B cell (primary cell): ENCODE data around the gene AK8. TPM values are rescaled to one million over a fixed set of nuclear protein-coding genes. Genes with fewer than 3 reads are reported as not detected.

Experiments
- ATAC-seq: fragments of 200-7000 bp; cut with Tn5 transposase; one replicate; pipeline ENCODE4 v1.10.0; 2021; ENCODE audit warnings: low read depth, mild to moderate bottlenecking, moderate number of reproducible peaks, moderate library complexity
- CTCF ChIA-PET: fragments of 350-600 bp; sonication (Branson Sonifier 250); formaldehyde crosslinking; loops from one replicate; lab custom pipeline; 2021; ENCODE audit warnings: antibody characterized with exemption, inconsistent platforms; lab: Charles Lee
- POLR2A ChIA-PET: fragments of 350-600 bp; sonication (Branson Sonifier 250); formaldehyde crosslinking; loops from one replicate; lab custom pipeline; 2021; ENCODE audit warnings: antibody characterized with exemption; lab: Charles Lee
- DNase-seq: peaks from one replicate; pipeline ENCODE4 v3.0.0; 2013
- H2AFZ ChIP-seq: 2 replicates; pipeline ENCODE4 v1.6.1; 2012; ENCODE audit warnings: mild to moderate bottlenecking, low read depth, low read length; ENCODE audit not compliant: insufficient read depth, poor library complexity, severe bottlenecking
- H3K27ac ChIP-seq, 2 donors: 1 replicate in 1 of 2; 2 replicates in 1 of 2; pipeline ENCODE4 v1.5.1; 2012 to 2013; ENCODE audit warnings: low read length in 2 of 2, mild to moderate bottlenecking in 2 of 2, moderate library complexity in 1 of 2
- H3K27me3 ChIP-seq, 4 experiments: fragments of 200-600 bp in 1 of 4; sonication (generic) in 1 of 4; replicated peaks in 1 of 4; 1 replicate in 2 of 4; 2 replicates in 2 of 4; pipeline versions ENCODE4 v1.6.1 to v1.7.0; 2013 to 2016; ENCODE audit warnings: low read length in 3 of 4, mild to moderate bottlenecking in 2 of 4, mixed read lengths in 1 of 4, moderate library complexity in 1 of 4; ENCODE audit not compliant: insufficient read depth in 4 of 4, control insufficient read depth in 3 of 4; ENCODE audit errors: control extremely low read depth in 1 of 4
- H3K36me3 ChIP-seq, 2 experiments: replicated peaks in 1 of 2; 1 replicate in 1 of 2; 2 replicates in 1 of 2; pipeline versions ENCODE4 v1.6.1 to v1.7.1; 2013; ENCODE audit warnings: low read length in 1 of 2; ENCODE audit not compliant: insufficient read depth in 2 of 2, control insufficient read depth in 1 of 2; ENCODE audit errors: control extremely low read depth in 1 of 2, extremely low read depth in 1 of 2
- H3K4me1 ChIP-seq, 2 donors: fragments of 200-600 bp in 1 of 2; sonication (generic) in 1 of 2; 1 replicate in 1 of 2; 2 replicates in 1 of 2; pipeline versions ENCODE4 v1.5.1 to v1.6.1; 2013 to 2017; ENCODE audit warnings: low read length in 2 of 2; ENCODE audit not compliant: control insufficient read depth in 2 of 2, insufficient read depth in 2 of 2
- H3K4me2 ChIP-seq: replicated peaks from 2 replicates; pipeline ENCODE3; 2012; ENCODE audit warnings: mild to moderate bottlenecking, low read depth, low read length; ENCODE audit not compliant: poor library complexity, severe bottlenecking
- H3K4me3 ChIP-seq, 5 experiments: fragments of 200-600 bp in 1 of 5; sonication (generic) in 1 of 5; 1 replicate in 3 of 5; 2 replicates in 2 of 5; pipeline versions ENCODE4 v1.5.1 to v1.7.0; 2011 to 2016; ENCODE audit warnings: low read length in 4 of 5, mild to moderate bottlenecking in 4 of 5, low read depth in 2 of 5, control low read depth in 1 of 5, moderate library complexity in 1 of 5; ENCODE audit not compliant: insufficient read depth in 1 of 5; ENCODE audit errors: control extremely low read depth in 1 of 5, extremely low read depth in 1 of 5
- H3K79me2 ChIP-seq: fragments of 200-600 bp; sonication (generic); one replicate; pipeline ENCODE4 v1.6.0; 2016; ENCODE audit warnings: low read length; ENCODE audit not compliant: control insufficient read depth, insufficient read depth
- H3K9ac ChIP-seq: fragments of 200-600 bp; sonication (generic); 2 replicates; pipeline ENCODE4 v1.6.1; 2017; ENCODE audit warnings: mild to moderate bottlenecking, low read length, moderate library complexity
- H3K9me3 ChIP-seq, 3 donors: one replicate each; pipeline versions ENCODE4 v1.6.1 to v1.7.1; 2013; ENCODE audit warnings: low read length in 2 of 3; ENCODE audit not compliant: control insufficient read depth in 2 of 3, insufficient read depth in 1 of 3; ENCODE audit errors: control extremely low read depth in 1 of 3
- H4K20me1 ChIP-seq: 2 replicates; pipeline ENCODE4 v1.6.0; 2012; ENCODE audit warnings: mild to moderate bottlenecking, low read length; ENCODE audit not compliant: insufficient read depth, control insufficient read depth, poor library complexity, severe bottlenecking
- H3K27ac Mint-ChIP-seq: one replicate; pipeline ENCODE4 v1.8.0; 2021; ENCODE audit warnings: mixed read lengths
- H3K27me3 Mint-ChIP-seq: one replicate; pipeline ENCODE4 v1.8.0; 2021; ENCODE audit warnings: mixed read lengths
- H3K4me1 Mint-ChIP-seq: one replicate; pipeline ENCODE4 v1.8.0; 2021; ENCODE audit warnings: mixed read lengths
- H3K4me3 Mint-ChIP-seq: one replicate; pipeline ENCODE4 v1.8.0; 2021; ENCODE audit warnings: mixed read lengths
- H3K9me3 Mint-ChIP-seq: one replicate; pipeline ENCODE4 v1.8.0; 2022; ENCODE audit warnings: mixed read lengths; ENCODE audit not compliant: insufficient read depth
- CTCF ChIP-seq: fragments of 200-600 bp; IDR thresholded peaks from one replicate; pipeline ENCODE4 v1.8.0; 2022; ENCODE audit warnings: antibody characterized with exemption, mild to moderate bottlenecking
- EZH2 ChIP-seq: IDR thresholded peaks from 2 replicates; pipeline ENCODE4 v1.6.1; 2012; ENCODE audit warnings: borderline replicate concordance, low read depth, mild to moderate bottlenecking, moderate library complexity, low read length; ENCODE audit not compliant: insufficient read depth, poor library complexity, severe bottlenecking
- WGBS: methylation state at CpG from one replicate; pipeline ENCODE4 v1.1.5; 2013; ENCODE audit warnings: missing lambda C conversion rate; ENCODE audit not compliant: insufficient coverage; 5-methylcytosine and 5-hydroxymethylcytosine counted together
- intact Hi-C: fragments of 100-400 bp; cut with micrococcal nuclease; formaldehyde crosslinking; loops from one replicate; pipeline ENCODE4 v1.10.0; 2022
- polyA plus RNA-seq: library from polyadenylated mRNA; depleted of rRNA; stranded (reverse); fragments of >200 nt; gene quantifications from 2 replicates; pipeline ENCODE4 v1.2.3, GENCODE V29; 2012
- total RNA-seq, 2 donors: library from RNA; stranded (reverse); fragments of 120-200 nt in 1 of 2; gene quantifications; 1 replicate in 1 of 2; 2 replicates in 1 of 2; pipeline versions ENCODE4 v1.2.3 to v1.2.4, GENCODE V29; 2013 to 2022

AK8 gene
- total and polyA plus RNA-seq, 2 donors (not counting 1 experiment from before 2014, with no cell fraction given) = 1.9 to 8.6 TPM

GRCh38 chr9:132879457-132880323, 1.6 kb upstream of the AK8 start:
- POLR2A ChIA-PET = interaction anchor here (0.6 to 1.0 kb wide), 4 partner anchors 8 to 1081 kb away, joined by 3 to 12 read pairs (median 6); no protein-coding TSS in a partner anchor
- Histone ChIP-seq H3K9me3 (no peaks in the 10 kb centered on the region), H3K27me3 (no peaks in the 10 kb centered on the region), H3K4me1 (peaks cover 16 to 29% of the 10 kb centered on the region in 2 donors), H4K20me1 (no peaks in the 10 kb centered on the region), H3K79me2 (no peaks in the 10 kb centered on the region), H3K36me3 (no peaks in the 10 kb centered on the region), H3K9ac (peak overlapping the region; percentile 98), H3K4me3 (peak overlapping the region in 1 of 5 experiments; percentile 99), H2AFZ (peak overlapping the region; percentile 35), H3K27ac (peak overlapping the region; percentile 24 to 81), H3K4me2 (peak overlapping the region; percentile 96)
- Mint-ChIP-seq H3K27ac (peak overlapping the region; percentile 91), H3K9me3 (no peaks in the 10 kb centered on the region), H3K27me3 (no peaks in the 10 kb centered on the region), H3K4me1 (peaks cover 21% of the 10 kb centered on the region), H3K4me3 (peak overlapping the region; percentile 89)
- WGBS = 75% methylated on average over 4 of the region's 6 CpGs
- CTCF ChIA-PET = interaction anchor here (0.9 to 2.9 kb wide), 5 partner anchors 8 to 98 kb away, joined by 3 to 30 read pairs (median 4); no protein-coding TSS in a partner anchor
- ATAC-seq (no peak), DNase-seq (peak; percentile 41)
- intact Hi-C loops = loop anchor here (2.0 kb wide), 1 partner anchor 65 kb away; the partner anchor contains the start of gene TSC1
- no peak for TF ChIP-seq EZH2
- no peak for TF ChIP-seq CTCF
